Ovary (tissue), 3 donors: ENCODE measurements around the gene TSKU.

Experiments
- CTCF ChIP-seq, 3 donors: fragments of 450-650 bp in 2 of 3; fragments of 200-600 bp in 1 of 3; IDR thresholded peaks; one replicate each; pipeline versions ENCODE4 v1.5.1 to v1.8.0; 2016 to 2022; ENCODE audit warnings: antibody characterized with exemption in 3 of 3, mild to moderate bottlenecking in 1 of 3
- EP300 ChIP-seq: sonication (generic); formaldehyde crosslinking; IDR thresholded peaks from one replicate; pipeline ENCODE4 v1.6.1; 2017; ENCODE audit warnings: antibody characterized with exemption
- POLR2A ChIP-seq: fragments of 450-650 bp; IDR thresholded peaks from one replicate; pipeline ENCODE4 v1.6.1; 2017; ENCODE audit warnings: antibody characterized with exemption, mild to moderate bottlenecking, moderate library complexity
- donor health status: DM: no; HTN: no; CAD: no.

- TF ChIP-seq CTCF (IDR thresholded peaks at IDR 0.05), result no peak
- no peak for TF ChIP-seq EP300
- no peak for TF ChIP-seq POLR2A
Measured at GRCh38 chr11:76845069-76845468, 61.9 kb downstream of the TSKU start.
